Tibial nerve (tissue), 4 donors: ENCODE measurements around the gene IQSEC1.

ENCODE experiments used
- EP300 ChIP-seq, 2 donors: sonication (generic); formaldehyde crosslinking; IDR thresholded peaks; one replicate each; pipeline ENCODE4 v1.6.1; 2017; ENCODE audit warnings: antibody characterized with exemption in 2 of 2, mild to moderate bottlenecking in 1 of 2
- POLR2A ChIP-seq, 2 donors: fragments of 450-650 bp; IDR thresholded peaks; one replicate each; pipeline ENCODE4 v1.6.1; 2017; ENCODE audit warnings: antibody characterized with exemption in 2 of 2, mild to moderate bottlenecking in 2 of 2, moderate library complexity in 2 of 2
- TF ChIP-seq, protein P1 (sequence below), 5 experiments: fragments of 200-600 bp in 3 of 5; fragments of 450-650 bp in 2 of 5; sonication (generic) in 3 of 5; IDR thresholded peaks; one replicate each; pipeline ENCODE4 v1.5.1; 2016 to 2019; ENCODE audit warnings: antibody characterized with exemption in 5 of 5, mild to moderate bottlenecking in 3 of 5, moderate library complexity in 2 of 5

DNA sequence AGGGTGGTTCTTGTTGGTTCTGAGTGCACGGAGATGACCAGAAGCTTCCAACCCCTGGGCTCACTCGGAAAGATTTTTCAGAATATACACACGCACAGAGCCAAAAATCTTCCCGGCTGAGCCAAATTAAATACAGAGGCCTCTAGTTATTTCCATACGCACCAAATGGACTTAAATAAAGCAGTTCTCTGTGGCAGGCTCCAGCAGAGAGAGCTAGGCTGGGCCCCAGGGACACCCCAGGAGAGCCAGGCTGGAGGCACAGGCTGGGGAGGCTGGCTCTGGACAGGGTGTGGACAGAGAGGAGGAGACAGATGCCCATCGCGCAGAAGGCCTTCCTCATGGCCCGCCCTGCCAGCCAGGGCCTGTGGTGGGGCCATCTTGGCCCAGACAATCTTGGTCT is 115.9 kb downstream of the IQSEC1 start:
- TF ChIP-seq, protein P1, sequence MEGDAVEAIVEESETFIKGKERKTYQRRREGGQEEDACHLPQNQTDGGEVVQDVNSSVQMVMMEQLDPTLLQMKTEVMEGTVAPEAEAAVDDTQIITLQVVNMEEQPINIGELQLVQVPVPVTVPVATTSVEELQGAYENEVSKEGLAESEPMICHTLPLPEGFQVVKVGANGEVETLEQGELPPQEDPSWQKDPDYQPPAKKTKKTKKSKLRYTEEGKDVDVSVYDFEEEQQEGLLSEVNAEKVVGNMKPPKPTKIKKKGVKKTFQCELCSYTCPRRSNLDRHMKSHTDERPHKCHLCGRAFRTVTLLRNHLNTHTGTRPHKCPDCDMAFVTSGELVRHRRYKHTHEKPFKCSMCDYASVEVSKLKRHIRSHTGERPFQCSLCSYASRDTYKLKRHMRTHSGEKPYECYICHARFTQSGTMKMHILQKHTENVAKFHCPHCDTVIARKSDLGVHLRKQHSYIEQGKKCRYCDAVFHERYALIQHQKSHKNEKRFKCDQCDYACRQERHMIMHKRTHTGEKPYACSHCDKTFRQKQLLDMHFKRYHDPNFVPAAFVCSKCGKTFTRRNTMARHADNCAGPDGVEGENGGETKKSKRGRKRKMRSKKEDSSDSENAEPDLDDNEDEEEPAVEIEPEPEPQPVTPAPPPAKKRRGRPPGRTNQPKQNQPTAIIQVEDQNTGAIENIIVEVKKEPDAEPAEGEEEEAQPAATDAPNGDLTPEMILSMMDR (IDR thresholded peaks at IDR 0.05), result no peak
- TF ChIP-seq POLR2A (IDR thresholded peaks at IDR 0.05) (no peak), EP300 (IDR thresholded peaks at IDR 0.05) (no peak)
